Suppressor macrophage treated with lipopolysaccharide for 1 hour (primary cell): ENCODE measurements around the gene SCCPDH.
"Not testable (repeated sequence)": the region's sequence is repeated elsewhere in the genome, so short reads cannot be mapped to it uniquely, and the experiment has no call there.

Experiments used
- DNase-seq, 3 donors: peaks; one replicate each; pipeline ENCODE4 v3.0.0-alpha.2; 2020 to 2022

SCCPDH gene

GRCh38 chr1:246708166-246708565 is 16.0 kb upstream of the SCCPDH start:
- peak in 1 of 3 donors; percentile 18 for DNase-seq

GRCh38 chr1:246709196-246709595 is 15.0 kb upstream of the SCCPDH start:
- DNase-seq = peak in 1 of 3 donors; percentile 12

GRCh38 chr1:246709835-246710234 is 14.4 kb upstream of the SCCPDH start:
- peak in 1 of 3 donors; percentile 21 for DNase-seq

GRCh38 chr1:246711548-246712003 is 12.6 kb upstream of the SCCPDH start:
- no peak for DNase-seq

- DNase-seq = peak in 1 of 3 donors; percentile 17
Observed at GRCh38 chr1:246712428-246712827, 11.8 kb upstream of the SCCPDH start.

- not testable (repeated sequence) for DNase-seq
Observed at GRCh38 chr1:246719361-246719760, 4.8 kb upstream of the SCCPDH start.

GRCh38 chr1:246720814-246721213 is 3.4 kb upstream of the SCCPDH start:
- DNase-seq = not testable (repeated sequence)

GRCh38 chr1:246722720-246723119 is 1.5 kb upstream of the SCCPDH start:
- DNase-seq = peak in 1 of 3 donors; percentile 15

GRCh38 chr1:246724731-246725095 is 504 bp downstream of the SCCPDH start:
- peak in 2 of 3 donors; percentile 23 to 26 for DNase-seq

- DNase-seq = no peak
Observed at GRCh38 chr1:246725191-246725590, 982 bp downstream of the SCCPDH start.

GRCh38 chr1:246726255-246726679 is 2.1 kb downstream of the SCCPDH start:
- peak; percentile 12 to 72 (median 60) for DNase-seq

- peak in 1 of 3 donors; percentile 18 for DNase-seq
Observed at GRCh38 chr1:246726881-246727280, 2.7 kb downstream of the SCCPDH start.

GRCh38 chr1:246727594-246727993 is 3.4 kb downstream of the SCCPDH start:
- no peak for DNase-seq

GRCh38 chr1:246728311-246728710 is 4.1 kb downstream of the SCCPDH start:
- DNase-seq = peak in 1 of 3 donors; percentile 10

- peak in 1 of 3 donors; percentile 4 for DNase-seq
Observed at GRCh38 chr1:246729040-246729439, 4.8 kb downstream of the SCCPDH start.

GRCh38 chr1:246730839-246731238 is 6.6 kb downstream of the SCCPDH start:
- peak; percentile 54 to 66 (median 62) for DNase-seq

GRCh38 chr1:246731873-246732272 is 7.7 kb downstream of the SCCPDH start:
- DNase-seq = not testable (repeated sequence)

GRCh38 chr1:246733704-246734103 is 9.5 kb downstream of the SCCPDH start:
- DNase-seq = peak in 2 of 3 donors; percentile 11 to 40

- DNase-seq = no peak
Observed at GRCh38 chr1:246734866-246735265, 10.7 kb downstream of the SCCPDH start.

GRCh38 chr1:246735735-246736134 is 11.5 kb downstream of the SCCPDH start:
- DNase-seq = peak in 1 of 3 donors; percentile 2

GRCh38 chr1:246742396-246742795 is 18.2 kb downstream of the SCCPDH start:
- DNase-seq = no peak

GRCh38 chr1:246746155-246746554 is 21.9 kb downstream of the SCCPDH start:
- not testable (repeated sequence) for DNase-seq

GRCh38 chr1:246748006-246748405 is 23.8 kb downstream of the SCCPDH start:
- no peak for DNase-seq

- peak in 1 of 3 donors; percentile 7 for DNase-seq
Observed at GRCh38 chr1:246748867-246749266, 24.7 kb downstream of the SCCPDH start.

GRCh38 chr1:246750752-246751151 is 26.5 kb downstream of the SCCPDH start:
- DNase-seq = no peak
